Astrocyte of the spinal cord (primary cell): Measurements from ENCODE around the gene CCNYL1.

ENCODE experiments used
- DNase-seq: peaks from one replicate; pipeline ENCODE4 v3.0.0; 2011; ENCODE audit warnings: low read depth, low spot score
- H3K4me3 ChIP-seq: 2 replicates; pipeline ENCODE4 v1.5.1; 2011; ENCODE audit warnings: low read depth, mild to moderate bottlenecking, low read length, moderate library complexity
- CTCF ChIP-seq: IDR thresholded peaks from 2 replicates; pipeline ENCODE4 v1.5.1; 2012; ENCODE audit warnings: low read depth, mild to moderate bottlenecking, low read length, inconsistent platforms
- in situ Hi-C: cut with HindIII; loops from 2 replicates; pipeline ENCODE4 v1.10.0; 2017; ENCODE audit warnings: low sequenced_read_pairs

The CCNYL1 gene

GRCh38 chr2:207777124-207777523 is 65.7 kb downstream of the CCNYL1 start:
- TF ChIP-seq CTCF: no peak
- in situ Hi-C loops: no loop called here
- no peak overlapping the region for H3K4me3 ChIP-seq
- DNase-seq: no peak

GRCh38 chr2:207778298-207778882 is 67.0 kb downstream of the CCNYL1 start:
- no peak overlapping the region for H3K4me3 ChIP-seq
- in situ Hi-C loops: no loop called here
- no peak for DNase-seq
- no peak for TF ChIP-seq CTCF

- no peak for TF ChIP-seq CTCF
- in situ Hi-C loops: no loop called here
- no peak for DNase-seq
- H3K4me3 ChIP-seq: no peak overlapping the region
These were observed 68.1 kb downstream of the CCNYL1 start for GRCh38 chr2:207779523-207779922.

- no peak overlapping the region for H3K4me3 ChIP-seq
- in situ Hi-C loops: no loop called here
- DNase-seq: no peak
- TF ChIP-seq CTCF: no peak
These were observed 71.0 kb downstream of the CCNYL1 start for GRCh38 chr2:207782238-207783030.

- TF ChIP-seq CTCF: no peak
- no peak overlapping the region for H3K4me3 ChIP-seq
- no peak for DNase-seq
- in situ Hi-C loops: no loop called here
These were observed 72.1 kb downstream of the CCNYL1 start for GRCh38 chr2:207783514-207783913.

GRCh38 chr2:207784898-207785297 is 73.5 kb downstream of the CCNYL1 start:
- no peak for TF ChIP-seq CTCF
- H3K4me3 ChIP-seq: no peak overlapping the region
- no peak for DNase-seq
- in situ Hi-C loops: no loop called here
